SIG-M5 treated with dmso at 0.1 percent for 504 hours (cell line): ENCODE data around the gene RLN2.
"Not testable (repeated sequence)": the region's sequence is repeated elsewhere in the genome, so short reads cannot be mapped to it uniquely, and the experiment has no call there.

Source experiments
- DNase-seq: peaks from one replicate; lab custom pipeline; 2025; ENCODE audit not compliant: unreplicated experiment; lab: John Stamatoyannopoulos, UW

The RLN2 gene, protein sequence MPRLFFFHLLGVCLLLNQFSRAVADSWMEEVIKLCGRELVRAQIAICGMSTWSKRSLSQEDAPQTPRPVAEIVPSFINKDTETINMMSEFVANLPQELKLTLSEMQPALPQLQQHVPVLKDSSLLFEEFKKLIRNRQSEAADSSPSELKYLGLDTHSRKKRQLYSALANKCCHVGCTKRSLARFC

GRCh38 chr9:5303840-5304795 is at the start of gene RLN2:
Gene RLN2, minus strand, starts transcription at chr9:5304716. Its CDS starts 136 bp downstream, at chr9:5304580.
- DNase-seq = not testable (repeated sequence)

- no peak for DNase-seq
Measured at GRCh38 chr9:5354184-5354583, 49.7 kb upstream of the RLN2 start.

- DNase-seq = no peak
Measured at GRCh38 chr9:5352637-5353248, 48.2 kb upstream of the RLN2 start.

DNA sequence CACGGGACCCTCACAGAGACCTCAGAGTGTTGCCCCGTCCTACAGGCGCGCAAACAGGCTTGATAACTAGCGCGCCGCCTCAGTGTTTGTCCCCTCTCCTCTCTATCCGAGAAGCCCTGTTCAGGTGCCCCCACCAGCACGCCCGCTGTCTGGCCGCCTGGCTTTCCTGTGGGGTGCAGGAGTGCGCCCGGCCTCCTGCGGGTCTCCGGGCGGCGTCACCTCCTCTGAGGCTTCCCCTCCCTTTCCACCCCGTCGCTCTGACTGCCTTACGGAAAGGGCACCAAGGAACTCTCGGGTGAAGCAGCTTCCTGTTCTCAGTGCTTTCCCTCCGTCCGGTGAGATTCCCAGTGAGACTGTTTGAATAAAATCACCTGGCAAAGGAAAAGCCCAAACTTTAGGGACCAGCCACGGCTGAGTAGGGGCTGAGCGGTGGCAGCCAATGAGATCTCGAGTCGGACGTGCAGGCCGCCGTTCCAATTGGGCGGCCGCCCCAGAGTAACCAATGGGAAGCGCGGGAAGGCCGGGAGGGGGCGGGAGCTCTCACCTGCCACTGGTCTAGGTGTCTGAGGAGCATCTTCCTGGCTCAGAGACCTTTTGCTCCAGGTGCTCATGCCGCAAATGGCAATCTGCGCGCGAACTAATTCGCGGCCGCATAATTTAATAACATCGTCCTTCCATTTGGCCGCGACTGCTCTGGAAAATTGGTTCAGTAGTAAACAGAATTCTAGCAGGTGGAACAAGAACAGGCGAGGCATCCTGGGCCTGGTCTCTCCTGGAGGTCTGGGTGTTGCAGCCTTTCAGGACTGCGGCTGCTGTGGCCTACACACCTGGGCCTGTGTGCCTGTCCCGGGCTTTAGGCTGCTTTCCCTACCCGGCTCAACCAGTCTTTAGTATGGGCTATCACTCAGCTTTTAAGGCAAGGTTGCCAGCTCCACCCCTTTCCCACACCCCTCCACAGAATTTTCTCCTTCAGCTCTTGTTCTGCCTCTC is 34.8 kb upstream of the RLN2 start, which contains the start of gene RLN1:
Gene RLN1 (minus strand): TSS at position 885 of the 990 bp plus-strand sequence. CDS start 130 bp downstream, at position 755.
- DNase-seq = not testable (repeated sequence)

DNA sequence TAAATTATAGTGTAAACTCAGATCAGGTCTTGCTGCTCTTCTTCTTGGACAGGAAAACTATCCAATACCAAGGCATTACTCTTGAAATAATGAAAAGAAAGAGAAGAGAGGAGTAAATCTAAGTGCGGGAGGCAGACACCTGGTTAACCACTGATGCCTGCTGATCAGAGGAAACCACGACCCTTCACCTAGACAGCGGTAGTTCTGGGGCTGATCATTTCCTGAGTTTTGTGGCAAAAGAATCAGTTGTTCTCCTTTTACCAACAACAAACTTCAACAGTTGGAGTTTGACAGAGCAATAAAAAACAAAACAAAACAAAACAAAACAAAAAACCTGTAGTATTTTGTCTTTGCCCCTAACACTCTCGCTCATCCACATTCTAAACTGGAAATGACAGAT is 32.2 kb upstream of the RLN2 start:
- no peak for DNase-seq

GRCh38 chr9:5331276-5331675 is 26.8 kb upstream of the RLN2 start:
- DNase-seq = not testable (repeated sequence)

- no peak for DNase-seq
Measured at GRCh38 chr9:5326893-5327548, 22.5 kb upstream of the RLN2 start.

DNA sequence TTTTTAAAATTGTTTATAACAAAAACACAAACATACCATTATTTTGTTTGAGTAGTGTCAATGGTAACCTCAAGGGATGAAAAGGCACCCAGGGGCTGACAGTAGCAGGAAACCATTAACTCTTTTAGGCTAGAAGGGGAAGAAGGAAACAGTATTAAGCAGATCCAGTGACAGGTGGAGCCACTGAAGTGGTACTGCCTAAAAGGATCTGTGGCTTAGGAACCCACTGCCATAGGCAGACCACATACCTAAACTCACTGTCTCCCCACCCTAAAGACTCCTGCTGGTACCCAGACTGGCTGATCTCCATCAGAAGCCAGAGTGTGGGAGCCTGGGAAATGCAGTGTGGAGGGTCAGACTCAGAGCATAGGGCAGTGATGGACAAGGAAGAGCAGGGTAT is 21.7 kb upstream of the RLN2 start:
- no peak for DNase-seq

DNA sequence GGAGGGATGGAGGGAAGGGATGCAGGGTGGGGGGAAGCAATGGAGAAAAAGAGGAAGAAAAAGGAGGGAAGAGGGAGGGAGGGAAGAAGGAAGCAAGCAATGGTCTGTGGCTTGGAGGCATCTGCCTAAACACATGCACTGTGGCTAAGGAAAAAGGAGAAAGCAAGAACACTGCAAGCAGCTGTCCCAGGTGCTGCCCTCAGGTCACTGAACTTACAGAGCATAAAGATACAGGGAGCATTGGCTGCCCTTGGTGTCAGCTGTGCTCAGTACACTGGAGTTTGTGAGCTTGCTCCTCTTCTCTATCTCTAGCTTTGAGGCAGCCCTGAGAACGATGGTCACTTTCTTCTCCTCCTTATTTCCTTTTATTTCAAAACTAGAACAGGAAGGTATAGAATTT is 17.1 kb upstream of the RLN2 start:
- not testable (repeated sequence) for DNase-seq

- no peak for DNase-seq
Measured at GRCh38 chr9:5321058-5321457, 16.5 kb upstream of the RLN2 start.

GRCh38 chr9:5316406-5316805 is 11.9 kb upstream of the RLN2 start:
- DNase-seq = not testable (repeated sequence)

DNA sequence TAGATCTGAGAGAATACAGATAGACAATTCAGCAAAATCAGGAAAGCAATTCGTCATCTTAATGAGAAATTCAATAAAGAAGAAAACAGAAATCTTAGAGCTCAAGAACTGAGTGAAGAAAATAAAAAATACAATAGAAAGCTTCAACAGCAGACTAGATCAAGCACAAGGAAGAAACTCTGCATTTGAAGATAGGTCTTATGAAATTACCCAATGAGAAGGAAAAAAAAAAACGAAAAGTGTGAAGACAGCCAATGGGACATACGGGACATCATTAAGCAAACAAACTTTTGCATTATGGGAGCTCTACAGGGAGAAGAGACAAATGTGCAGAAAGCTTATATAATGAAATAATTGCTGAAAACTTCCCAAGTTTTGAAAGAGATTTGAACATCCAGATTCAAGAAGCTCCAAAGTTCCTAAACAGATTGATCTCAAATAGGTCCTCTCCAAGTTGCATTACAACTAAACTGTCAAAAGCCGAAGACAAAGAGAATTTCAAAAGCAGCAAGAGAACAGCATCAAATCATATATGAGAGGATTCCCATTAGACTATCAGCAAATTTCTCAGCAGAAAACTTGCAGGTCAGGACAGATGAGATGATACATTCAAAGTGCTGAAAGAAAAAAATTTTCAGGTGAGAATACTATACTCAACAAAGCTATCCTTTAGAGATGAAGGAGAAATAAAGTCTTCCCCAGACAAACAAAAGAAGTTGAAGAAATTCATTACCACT is 10.8 kb upstream of the RLN2 start:
- no peak for DNase-seq

DNA sequence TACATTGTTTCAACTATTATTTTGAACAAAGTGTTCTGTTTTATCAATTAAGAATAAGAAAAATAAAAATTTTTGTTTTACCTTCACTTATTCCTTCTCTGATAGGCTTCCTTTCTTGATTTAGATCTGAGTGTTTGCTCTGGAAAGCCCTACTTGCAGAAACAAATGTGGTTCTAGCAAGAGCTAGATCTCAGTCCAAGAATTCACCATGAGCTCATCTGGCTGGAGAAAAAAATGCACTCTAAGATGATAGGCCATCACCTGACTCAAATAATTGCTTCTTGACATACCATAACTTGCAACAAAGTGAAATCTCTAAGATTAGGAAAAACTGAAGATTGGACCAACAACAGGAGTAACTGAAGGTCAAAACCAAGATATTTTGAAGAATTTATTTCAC is 6.3 kb upstream of the RLN2 start:
- DNase-seq = no peak

GRCh38 chr9:5305741-5306140 is 1.2 kb upstream of the RLN2 start:
- DNase-seq = no peak

DNA sequence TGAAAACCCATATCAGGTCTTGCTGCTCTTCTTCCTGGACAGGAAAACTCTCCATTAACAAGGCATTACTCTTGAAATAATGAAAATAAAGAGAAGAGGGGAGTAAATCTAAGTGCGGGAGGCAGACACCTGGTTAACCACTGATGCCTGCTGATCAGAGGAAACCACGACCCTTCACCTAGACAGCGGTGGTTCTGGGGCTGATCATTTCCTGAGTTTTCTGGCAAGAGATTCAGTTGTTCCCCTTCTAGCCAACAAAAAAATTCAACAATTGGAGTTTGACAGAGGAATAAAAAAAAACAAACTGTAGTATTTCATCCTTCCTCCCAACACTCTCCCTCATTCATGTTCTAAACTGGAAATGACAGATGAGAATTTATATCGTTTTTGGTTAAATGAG is 3.0 kb downstream of the RLN2 start:
- DNase-seq = no peak

DNA sequence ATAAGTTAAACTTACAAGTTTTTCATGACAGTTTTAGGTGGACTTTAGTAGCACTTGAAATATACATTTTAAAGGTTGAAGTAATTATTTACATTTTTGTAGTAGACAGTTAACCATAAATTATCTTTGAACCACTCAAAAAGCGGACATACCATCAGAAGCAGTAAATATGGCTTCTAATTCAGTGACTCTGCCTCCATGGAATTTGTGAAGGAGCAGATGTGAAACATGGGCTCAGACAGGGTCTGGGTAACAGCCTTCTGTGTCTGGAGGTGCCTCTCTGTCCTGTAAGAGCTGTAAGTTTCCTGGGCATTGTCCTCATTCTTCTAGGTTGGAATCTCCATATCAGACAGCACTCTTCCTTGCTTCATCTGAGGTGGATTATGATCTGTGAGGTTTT is 12.4 kb downstream of the RLN2 start:
- DNase-seq = no peak

DNA sequence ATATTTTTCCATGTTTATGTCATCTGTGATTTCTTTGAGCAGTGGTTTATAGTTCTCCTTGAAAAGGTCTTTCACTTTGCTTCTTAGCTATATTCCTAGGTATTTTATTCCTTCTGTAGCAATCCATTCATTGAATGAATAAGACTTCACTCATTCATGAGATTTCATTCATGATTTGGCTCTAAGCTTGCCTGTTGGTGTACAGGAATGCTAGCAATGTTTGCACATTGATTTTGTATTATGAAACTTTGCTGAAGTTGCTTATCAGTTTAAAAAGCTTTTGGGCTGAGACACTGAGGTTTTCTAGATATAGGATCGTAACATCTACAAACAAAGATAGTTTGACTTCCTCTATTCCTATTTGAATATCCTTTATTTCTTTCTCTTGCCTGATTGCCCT is 15.9 kb downstream of the RLN2 start:
- no peak for DNase-seq

GRCh38 chr9:5286262-5286661 is 18.3 kb downstream of the RLN2 start:
- DNase-seq = no peak

GRCh38 chr9:5278486-5278885 is 26.0 kb downstream of the RLN2 start:
- DNase-seq = peak; percentile 5
